Panc1 (cell line): Measurements from ENCODE around the gene LIPC. TPM values are rescaled to one million over a fixed set of nuclear protein-coding genes. Genes with fewer than 3 reads are reported as not detected.

Source experiments
- ATAC-seq: fragments of 200-7000 bp; cut with Tn5 transposase; 2 replicates; pipeline ENCODE4 v1.9.1; 2020; ENCODE audit warnings: mild to moderate bottlenecking, moderate library complexity
- BruUV-seq: library from RNA; stranded (reverse); fragments of 400-500 nt; replicated peaks from 2 replicates; lab custom pipeline; 2021; lab: Mats Ljungman, UMichigan
- CTCF ChIA-PET: fragments of 300-600 bp; sonication (Branson Sonifier 250); formaldehyde crosslinking; loops from one replicate; lab custom pipeline; 2022; ENCODE audit warnings: antibody characterized with exemption; lab: Charles Lee
- POLR2A ChIA-PET: fragments of 300-600 bp; sonication (Branson Sonifier 250); formaldehyde crosslinking; loops from one replicate; lab custom pipeline; 2022; ENCODE audit warnings: antibody characterized with exemption; lab: Charles Lee
- DNase-seq: peaks from one replicate; pipeline ENCODE4 v3.0.0-alpha.2; 2010; ENCODE audit warnings: low read depth, low spot score
- H3K27ac ChIP-seq: 2 replicates; pipeline ENCODE4 v1.5.1; 2011; ENCODE audit warnings: mild to moderate bottlenecking, low read length, inconsistent platforms
- H3K27me3 ChIP-seq: fragments of 200-500 bp; sonication (Bioruptor generic); 2 replicates; pipeline ENCODE4 v1.6.0; 2014; ENCODE audit warnings: low read length, inconsistent platforms; ENCODE audit not compliant: control insufficient read depth, insufficient read depth
- H3K36me3 ChIP-seq: fragments of 200-500 bp; sonication (Bioruptor generic); 2 replicates; pipeline ENCODE4 v1.5.1; 2014; ENCODE audit warnings: inconsistent platforms, mild to moderate bottlenecking, low read length, moderate library complexity; ENCODE audit not compliant: control insufficient read depth, insufficient read depth
- H3K4me1 ChIP-seq: 2 replicates; pipeline ENCODE4 v1.5.1; 2011; ENCODE audit warnings: inconsistent platforms, mild to moderate bottlenecking, low read length, moderate library complexity; ENCODE audit not compliant: control insufficient read depth, insufficient read depth
- H3K4me3 ChIP-seq, 2 experiments: 2 replicates each; pipeline ENCODE4 v1.5.1; 2011 to 2012; ENCODE audit warnings: low read depth in 2 of 2, low read length in 2 of 2, mild to moderate bottlenecking in 2 of 2, inconsistent platforms in 1 of 2, moderate library complexity in 1 of 2
- H3K9me3 ChIP-seq: fragments of 200-500 bp; sonication (Bioruptor generic); 2 replicates; pipeline ENCODE4 v1.5.1; 2014; ENCODE audit warnings: low read depth, mild to moderate bottlenecking, inconsistent platforms, low read length, moderate library complexity; ENCODE audit not compliant: control insufficient read depth, insufficient read depth
- CTCF ChIP-seq: fragments of 450-650 bp; IDR thresholded peaks from 2 replicates; pipeline ENCODE4 v1.5.1; 2017; ENCODE audit warnings: mild to moderate bottlenecking
- POLR2AphosphoS5 ChIP-seq: IDR thresholded peaks from 2 replicates; pipeline ENCODE4 v1.6.1; 2012; ENCODE audit warnings: mild to moderate bottlenecking, low read depth, low read length, moderate library complexity
- REST ChIP-seq, 2 experiments: IDR thresholded peaks; 2 replicates each; pipeline ENCODE4 v1.6.1; 2011 to 2012; ENCODE audit warnings: low read depth in 2 of 2, control low read depth in 1 of 2, low read length in 1 of 2, mild to moderate bottlenecking in 1 of 2, moderate library complexity in 1 of 2; ENCODE audit not compliant: insufficient read depth in 1 of 2
- SIN3A ChIP-seq: IDR thresholded peaks from 2 replicates; pipeline ENCODE4 v1.6.1; 2012; ENCODE audit warnings: low read depth, mild to moderate bottlenecking, low read length, moderate library complexity, borderline replicate concordance; ENCODE audit not compliant: insufficient read depth
- TCF7L2 ChIP-seq: IDR thresholded peaks from 2 replicates; pipeline ENCODE4 v1.6.1; 2011; ENCODE audit warnings: mild to moderate bottlenecking, low read depth, low read length, inconsistent platforms
- in situ Hi-C: cut with HindIII; loops from 2 replicates; pipeline ENCODE4 v1.10.0; 2016; ENCODE audit warnings: low sequenced_read_pairs, low pct_unique_long_range_greater_than_20kb
- intact Hi-C: fragments of 100-400 bp; cut with micrococcal nuclease; formaldehyde crosslinking; loops from one replicate; pipeline ENCODE4 v1.10.0; 2022; ENCODE audit not compliant: unreplicated experiment
- total RNA-seq: library from RNA; stranded (reverse); gene quantifications from one replicate; pipeline ENCODE4 v1.2.1, GENCODE V29; 2021; ENCODE audit not compliant: unreplicated experiment

Gene LIPC
- total RNA-seq, 1 experiment from 2014 or later, result not detected

GRCh38 chr15:58401991-58402649 is 29.7 kb upstream of the LIPC start:
- no peak for DNase-seq
- no peak for TF ChIP-seq SIN3A
- TF ChIP-seq POLR2AphosphoS5, result no peak
- TF ChIP-seq REST (IDR thresholded peaks at IDR 0.05; ENCODE audit: insufficient read depth in 1 of 2, low read depth in 2 of 2, low read length in 1 of 2), result no peak
- no peak for TF ChIP-seq TCF7L2
- no peak for TF ChIP-seq CTCF
- intact Hi-C loops, result no loop called here
- no TSS peak for BruUV-seq
- H3K36me3 ChIP-seq, result no peaks in the 10 kb centered on the region
- H3K4me1 ChIP-seq, result no peaks in the 10 kb centered on the region
- H3K9me3 ChIP-seq, result no peaks in the 10 kb centered on the region
- H3K27ac ChIP-seq, result no peak overlapping the region
- POLR2A ChIA-PET, result no interaction called here
- CTCF ChIA-PET, result no interaction called here
- in situ Hi-C loops, result no loop called here
- H3K27me3 ChIP-seq, result peaks cover 2% of the 10 kb centered on the region; the same call in 1 of the 2 replicates
- H3K4me3 ChIP-seq, result no peak overlapping the region
- ATAC-seq, result no peak

DNA sequence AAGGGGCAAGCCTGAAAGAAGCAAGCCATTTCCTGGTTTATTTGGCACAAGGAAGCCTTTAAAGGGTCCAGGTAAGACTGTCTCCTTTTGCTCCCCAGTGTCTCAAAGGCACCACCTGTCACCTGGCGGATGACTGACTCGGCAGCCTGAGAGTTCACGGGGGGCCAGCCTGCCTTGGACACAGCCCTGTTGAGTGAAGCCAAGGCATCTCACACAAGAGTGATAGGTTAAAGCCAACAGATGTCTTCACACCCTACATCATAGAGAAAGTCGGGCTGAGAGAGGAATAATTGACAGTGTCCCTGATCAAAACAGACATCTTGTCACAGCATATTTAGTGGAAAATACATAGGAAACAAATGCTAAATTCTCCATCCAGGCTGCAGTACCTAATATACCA is 28.2 kb upstream of the LIPC start:
- Histone ChIP-seq H3K27ac (no peak overlapping the region), H3K27me3 (peaks cover 2% of the 10 kb centered on the region; the same call in 1 of the 2 replicates), H3K4me1 (no peaks in the 10 kb centered on the region), H3K9me3 (no peaks in the 10 kb centered on the region), H3K36me3 (no peaks in the 10 kb centered on the region), H3K4me3 (no peak overlapping the region)
- DNase-seq, result no peak
- no peak for ATAC-seq
- CTCF ChIA-PET, result no interaction called here
- POLR2A ChIA-PET, result no interaction called here
- no peak for TF ChIP-seq CTCF
- no TSS peak for BruUV-seq
- intact Hi-C loops, result no loop called here
- in situ Hi-C loops, result no loop called here
